HL-60 (cell line): ENCODE measurements around the gene BCL2L15.

ENCODE experiments used
- DNase-seq, 2 experiments: peaks; one replicate each; pipeline ENCODE4 v3.0.0-alpha.2; 2010 to 2020; ENCODE audit warnings: low read depth in 1 of 2, low spot score in 1 of 2
- H3K27ac ChIP-seq: fragments of 250-450 bp; sonication (Bioruptor Pico); replicated peaks from 2 replicates; pipeline ENCODE4 v1.5.1; 2020; ENCODE audit warnings: mild to moderate bottlenecking, moderate library complexity
- H3K27me3 ChIP-seq: fragments of 250-450 bp; sonication (Bioruptor Pico); 2 replicates; pipeline ENCODE4 v1.5.1; 2021; ENCODE audit warnings: mild to moderate bottlenecking, moderate library complexity; ENCODE audit not compliant: insufficient read depth, poor library complexity, severe bottlenecking
- H3K4me3 ChIP-seq: replicated peaks from 2 replicates; pipeline ENCODE4 v1.5.1; 2011; ENCODE audit warnings: mild to moderate bottlenecking, control low read depth, low read length; ENCODE audit not compliant: insufficient read depth
- CTCF ChIP-seq: IDR thresholded peaks from one replicate; pipeline ENCODE4 v1.5.1; 2011; ENCODE audit warnings: low read length, control low read depth, inconsistent platforms; ENCODE audit not compliant: insufficient read depth
- GABPA ChIP-seq: IDR thresholded peaks from 2 replicates; pipeline ENCODE4 v1.6.1; 2012; ENCODE audit warnings: low read depth
- POLR2AphosphoS5 ChIP-seq: IDR thresholded peaks from 2 replicates; pipeline ENCODE4 v1.6.1; 2012; ENCODE audit warnings: low read depth
- REST ChIP-seq: IDR thresholded peaks from 2 replicates; pipeline ENCODE4 v1.6.1; 2012; ENCODE audit warnings: low read depth; ENCODE audit not compliant: insufficient replicate concordance
- SPI1 ChIP-seq: IDR thresholded peaks from 2 replicates; pipeline ENCODE4 v1.6.1; 2012; ENCODE audit warnings: low read depth, mild to moderate bottlenecking, borderline replicate concordance

Gene BCL2L15

GRCh38 chr1:113860891-113861290 lies 26.5 kb downstream of the BCL2L15 start:
- TF ChIP-seq SPI1 (no peak), POLR2AphosphoS5 (no peak), CTCF (no peak), GABPA (no peak), REST (no peak)
- H3K27ac ChIP-seq: peak overlapping the region; percentile 41
- DNase-seq: no peak
- no peaks in the 10 kb centered on the region for H3K27me3 ChIP-seq
- no peak overlapping the region for H3K4me3 ChIP-seq

GRCh38 chr1:113859478-113860175 lies 27.8 kb downstream of the BCL2L15 start:
- H3K27me3 ChIP-seq: no peaks in the 10 kb centered on the region
- peak overlapping the region; percentile 18 for H3K4me3 ChIP-seq
- peak in 1 of 2 experiments; percentile 26 for DNase-seq
- H3K27ac ChIP-seq: peak overlapping the region; percentile 41
- TF ChIP-seq SPI1: peak; percentile 95
- no peak for TF ChIP-seq POLR2AphosphoS5

- Histone ChIP-seq H3K27ac (peak overlapping the region; percentile 41), H3K4me3 (no peak overlapping the region), H3K27me3 (no peaks in the 10 kb centered on the region)
- DNase-seq: no peak
- no peak for TF ChIP-seq POLR2AphosphoS5
- TF ChIP-seq CTCF: no peak
- no peak for TF ChIP-seq GABPA
- TF ChIP-seq SPI1: no peak
- no peak for TF ChIP-seq REST
Measured at GRCh38 chr1:113858982-113859381, 28.4 kb downstream of the BCL2L15 start.

GRCh38 chr1:113858418-113858817 lies 29.0 kb downstream of the BCL2L15 start:
- peak; percentile 72; the same call in 1 of the 2 replicates for TF ChIP-seq SPI1
- no peak for TF ChIP-seq GABPA
- H3K4me3 ChIP-seq: no peak overlapping the region

More at GRCh38 chr1:113858418-113858817, 29.0 kb downstream of the BCL2L15 start:
- Histone ChIP-seq H3K27me3 (no peaks in the 10 kb centered on the region), H3K27ac (0 out of 2 replicates have a peak overlapping the region, but pooled peaks have one; percentile 18)
- no peak for DNase-seq
